ENCODE measurements around the gene PFKFB1. TPM values are rescaled to one million over a fixed set of nuclear protein-coding genes. Genes with fewer than 3 reads are reported as not detected.

Gene PFKFB1
- total and polyA plus RNA-seq, 5 donors from 2014 or later = 0.09 to 0.40 (median 0.35) TPM; not detected in 2

- peaks cover 0 to 1% (median 0%) of the 10 kb centered on the region in 7 donors for H3K9me3 Mint-ChIP-seq
- H3K27me3 Mint-ChIP-seq = no peaks in the 10 kb centered on the region
- H3K27ac ChIP-seq (ENCODE audit: insufficient read depth, low read length, poor library complexity, severe bottlenecking) = no peak overlapping the region
- no peak for ATAC-seq (ENCODE audit: low read depth in 2 of 2)
- H3K4me3 Mint-ChIP-seq = no peak overlapping the region
- no peak overlapping the region for H3K4me3 ChIP-seq (ENCODE audit: low read depth, low read length)
- no peaks in the 10 kb centered on the region for H3K36me3 Mint-ChIP-seq
- no peak overlapping the region for H3K27ac Mint-ChIP-seq
- no peaks in the 10 kb centered on the region for H3K4me1 ChIP-seq (ENCODE audit: control insufficient read depth, insufficient read depth, low read length, poor library complexity, severe bottlenecking)
- H3K9me3 ChIP-seq (ENCODE audit: control insufficient read depth in 2 of 2, low read length in 2 of 2) = no peaks in the 10 kb centered on the region
- DNase-seq = no peak
- no peaks in the 10 kb centered on the region for H3K27me3 ChIP-seq (ENCODE audit: control insufficient read depth, insufficient read depth, low read length)
- no peaks in the 10 kb centered on the region for H3K36me3 ChIP-seq (ENCODE audit: control insufficient read depth, insufficient read depth, low read length)
- H3K4me1 Mint-ChIP-seq = no peaks in the 10 kb centered on the region
Measured at GRCh38 chrX:55026840-55027239, 32.9 kb upstream of the PFKFB1 start.

GRCh38 chrX:55026143-55026542 is 32.2 kb upstream of the PFKFB1 start:
- H3K4me1 ChIP-seq (ENCODE audit: control insufficient read depth, insufficient read depth, low read length, poor library complexity, severe bottlenecking) = no peaks in the 10 kb centered on the region
- no peaks in the 10 kb centered on the region for H3K27me3 ChIP-seq (ENCODE audit: control insufficient read depth, insufficient read depth, low read length)
- no peaks in the 10 kb centered on the region for H3K9me3 ChIP-seq (ENCODE audit: control insufficient read depth in 2 of 2, low read length in 2 of 2)
- H3K4me3 ChIP-seq (ENCODE audit: low read depth, low read length) = no peak overlapping the region
- ATAC-seq (ENCODE audit: low read depth in 2 of 2) (no peak), DNase-seq (no peak)
- Mint-ChIP-seq H3K4me3 (no peak overlapping the region), H3K36me3 (no peaks in the 10 kb centered on the region), H3K9me3 (peaks cover 0 to 1% (median 0%) of the 10 kb centered on the region in 7 donors), H3K27ac (no peak overlapping the region), H3K4me1 (no peaks in the 10 kb centered on the region), H3K27me3 (no peaks in the 10 kb centered on the region)
- no peaks in the 10 kb centered on the region for H3K36me3 ChIP-seq (ENCODE audit: control insufficient read depth, insufficient read depth, low read length)
- no peak overlapping the region for H3K27ac ChIP-seq (ENCODE audit: insufficient read depth, low read length, poor library complexity, severe bottlenecking)

GRCh38 chrX:55014897-55015299 is 20.9 kb upstream of the PFKFB1 start:
- H3K27me3 Mint-ChIP-seq = no peaks in the 10 kb centered on the region
- Histone ChIP-seq H3K36me3 (ENCODE audit: control insufficient read depth, insufficient read depth, low read length) (no peaks in the 10 kb centered on the region), H3K27ac (ENCODE audit: insufficient read depth, low read length, poor library complexity, severe bottlenecking) (no peak overlapping the region), H3K9me3 (ENCODE audit: control insufficient read depth in 2 of 2, low read length in 2 of 2) (no peaks in the 10 kb centered on the region), H3K4me1 (ENCODE audit: control insufficient read depth, insufficient read depth, low read length, poor library complexity, severe bottlenecking) (no peaks in the 10 kb centered on the region), H3K4me3 (ENCODE audit: low read depth, low read length) (no peak overlapping the region), H3K27me3 (ENCODE audit: control insufficient read depth, insufficient read depth, low read length) (no peaks in the 10 kb centered on the region)
- H3K36me3 Mint-ChIP-seq = no peaks in the 10 kb centered on the region
- H3K9me3 Mint-ChIP-seq = no peaks in the 10 kb centered on the region
- no peak overlapping the region for H3K27ac Mint-ChIP-seq
- H3K4me3 Mint-ChIP-seq = no peak overlapping the region
- DNase-seq (no peak), ATAC-seq (ENCODE audit: low read depth in 2 of 2) (no peak)
- H3K4me1 Mint-ChIP-seq = no peaks in the 10 kb centered on the region

DNA sequence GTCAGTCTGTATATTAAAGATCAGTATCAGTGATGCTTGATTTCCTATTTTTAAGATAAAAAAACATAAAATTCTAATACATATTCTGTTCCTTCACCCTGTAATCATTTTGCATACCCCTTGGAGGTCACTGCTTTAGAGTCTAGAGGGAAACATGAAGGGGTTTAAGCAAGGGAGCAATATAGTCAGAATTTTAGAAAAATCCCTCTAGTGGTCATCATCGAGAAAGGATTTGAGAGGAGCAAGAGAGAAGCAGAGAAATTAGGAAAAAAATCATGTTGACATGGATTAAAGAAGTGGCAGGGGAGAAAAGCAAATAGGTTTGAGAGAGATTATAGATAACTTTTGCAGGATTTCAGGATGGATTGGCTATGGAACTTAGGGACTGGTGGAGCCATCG is 17.3 kb upstream of the PFKFB1 start:
- no peak overlapping the region for H3K4me3 Mint-ChIP-seq
- H3K36me3 Mint-ChIP-seq = no peaks in the 10 kb centered on the region
- Histone ChIP-seq H3K27ac (ENCODE audit: insufficient read depth, low read length, poor library complexity, severe bottlenecking) (no peak overlapping the region), H3K9me3 (ENCODE audit: control insufficient read depth in 2 of 2, low read length in 2 of 2) (no peaks in the 10 kb centered on the region), H3K36me3 (ENCODE audit: control insufficient read depth, insufficient read depth, low read length) (peaks cover 4% of the 10 kb centered on the region), H3K27me3 (ENCODE audit: control insufficient read depth, insufficient read depth, low read length) (no peaks in the 10 kb centered on the region), H3K4me1 (ENCODE audit: control insufficient read depth, insufficient read depth, low read length, poor library complexity, severe bottlenecking) (no peaks in the 10 kb centered on the region), H3K4me3 (ENCODE audit: low read depth, low read length) (no peak overlapping the region)
- peaks cover 0 to 2% (median 0%) of the 10 kb centered on the region in 7 donors for H3K9me3 Mint-ChIP-seq
- H3K27ac Mint-ChIP-seq = no peak overlapping the region
- no peak for DNase-seq
- no peak for ATAC-seq (ENCODE audit: low read depth in 2 of 2)
- H3K4me1 Mint-ChIP-seq = peaks cover 0 to 3% (median 1%) of the 10 kb centered on the region in 4 donors
- no peaks in the 10 kb centered on the region for H3K27me3 Mint-ChIP-seq

DNA sequence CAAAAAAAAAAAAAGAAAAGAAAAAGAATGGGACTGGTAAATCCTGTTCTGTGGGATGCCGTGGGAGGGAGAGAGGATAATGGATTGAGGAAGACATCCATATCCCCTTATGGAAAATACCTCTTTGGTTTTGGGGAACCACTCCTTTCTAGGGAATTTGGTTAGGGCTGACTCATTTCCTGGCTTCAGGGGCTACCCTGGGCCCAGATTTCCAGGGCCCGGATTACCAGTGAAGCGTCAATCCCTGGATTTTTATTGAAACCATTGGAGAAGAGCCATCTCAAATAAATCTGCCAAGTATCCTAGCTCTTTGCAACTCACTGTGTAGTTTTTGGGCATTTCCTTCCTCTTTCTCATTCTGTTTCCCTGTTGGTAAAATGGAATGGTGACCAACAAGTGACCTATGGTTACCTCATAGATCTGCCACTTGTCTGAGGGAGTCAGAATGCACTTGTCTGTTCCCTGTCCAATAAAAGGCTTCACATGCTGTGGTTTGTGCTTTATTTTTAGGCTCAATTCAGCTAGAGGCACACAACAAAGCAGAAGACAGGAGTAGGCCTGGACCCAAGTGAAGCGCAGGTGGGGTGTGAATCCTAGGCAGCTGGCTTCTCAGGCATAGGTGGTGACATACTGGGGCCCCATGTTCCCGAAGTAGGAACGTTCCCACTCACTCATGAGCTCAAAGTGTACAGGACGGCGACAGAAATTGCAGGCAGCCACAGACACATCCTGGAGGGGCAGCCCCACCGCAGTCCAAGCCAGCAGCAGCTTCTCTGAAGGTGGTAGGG is 14.8 kb upstream of the PFKFB1 start:
- DNase-seq = no peak
- Mint-ChIP-seq H3K27ac (no peak overlapping the region), H3K9me3 (peaks cover 0 to 2% (median 0%) of the 10 kb centered on the region in 7 donors), H3K27me3 (no peaks in the 10 kb centered on the region), H3K36me3 (peaks cover 19% of the 10 kb centered on the region), H3K4me1 (peaks cover 0 to 15% (median 3%) of the 10 kb centered on the region in 4 donors), H3K4me3 (no peak overlapping the region)
- no peak overlapping the region for H3K27ac ChIP-seq (ENCODE audit: insufficient read depth, low read length, poor library complexity, severe bottlenecking)
- peaks cover 27% of the 10 kb centered on the region for H3K36me3 ChIP-seq (ENCODE audit: control insufficient read depth, insufficient read depth, low read length)
- H3K4me1 ChIP-seq (ENCODE audit: control insufficient read depth, insufficient read depth, low read length, poor library complexity, severe bottlenecking) = no peaks in the 10 kb centered on the region
- no peak overlapping the region for H3K4me3 ChIP-seq (ENCODE audit: low read depth, low read length)
- no peaks in the 10 kb centered on the region for H3K27me3 ChIP-seq (ENCODE audit: control insufficient read depth, insufficient read depth, low read length)
- H3K9me3 ChIP-seq (ENCODE audit: control insufficient read depth in 2 of 2, low read length in 2 of 2) = no peaks in the 10 kb centered on the region
- ATAC-seq (ENCODE audit: low read depth in 2 of 2) = no peak

- Mint-ChIP-seq H3K36me3 (peaks cover 19% of the 10 kb centered on the region), H3K27ac (no peak overlapping the region), H3K27me3 (no peaks in the 10 kb centered on the region), H3K4me1 (peaks cover 0 to 15% (median 4%) of the 10 kb centered on the region in 4 donors), H3K9me3 (peaks cover 0 to 2% (median 0%) of the 10 kb centered on the region in 7 donors), H3K4me3 (no peak overlapping the region)
- H3K27me3 ChIP-seq (ENCODE audit: control insufficient read depth, insufficient read depth, low read length) = no peaks in the 10 kb centered on the region
- no peak overlapping the region for H3K4me3 ChIP-seq (ENCODE audit: low read depth, low read length)
- no peak overlapping the region for H3K27ac ChIP-seq (ENCODE audit: insufficient read depth, low read length, poor library complexity, severe bottlenecking)
- ATAC-seq (ENCODE audit: low read depth in 2 of 2) (no peak), DNase-seq (no peak)
- peaks cover 27% of the 10 kb centered on the region for H3K36me3 ChIP-seq (ENCODE audit: control insufficient read depth, insufficient read depth, low read length)
- H3K9me3 ChIP-seq (ENCODE audit: control insufficient read depth in 2 of 2, low read length in 2 of 2) = no peaks in the 10 kb centered on the region
- no peaks in the 10 kb centered on the region for H3K4me1 ChIP-seq (ENCODE audit: control insufficient read depth, insufficient read depth, low read length, poor library complexity, severe bottlenecking)
Measured at GRCh38 chrX:55007656-55008055, 13.7 kb upstream of the PFKFB1 start.

GRCh38 chrX:55006827-55007621 is 13.0 kb upstream of the PFKFB1 start:
- peaks cover 0 to 19% (median 7%) of the 10 kb centered on the region in 4 donors for H3K4me1 Mint-ChIP-seq
- ATAC-seq (ENCODE audit: low read depth in 2 of 2) (no peak), DNase-seq (no peak)
- H3K4me3 Mint-ChIP-seq = no peak overlapping the region
- H3K27me3 ChIP-seq (ENCODE audit: control insufficient read depth, insufficient read depth, low read length) = no peaks in the 10 kb centered on the region
- H3K4me3 ChIP-seq (ENCODE audit: low read depth, low read length) = no peak overlapping the region
- H3K9me3 ChIP-seq (ENCODE audit: control insufficient read depth in 2 of 2, low read length in 2 of 2) = no peaks in the 10 kb centered on the region
- no peak overlapping the region for H3K27ac Mint-ChIP-seq
- H3K27me3 Mint-ChIP-seq = no peaks in the 10 kb centered on the region
- no peak overlapping the region for H3K27ac ChIP-seq (ENCODE audit: insufficient read depth, low read length, poor library complexity, severe bottlenecking)
- no peaks in the 10 kb centered on the region for H3K4me1 ChIP-seq (ENCODE audit: control insufficient read depth, insufficient read depth, low read length, poor library complexity, severe bottlenecking)
- peaks cover 27% of the 10 kb centered on the region for H3K36me3 ChIP-seq (ENCODE audit: control insufficient read depth, insufficient read depth, low read length)
- H3K9me3 Mint-ChIP-seq = peaks cover 0 to 2% (median 0%) of the 10 kb centered on the region in 7 donors
- peaks cover 22% of the 10 kb centered on the region for H3K36me3 Mint-ChIP-seq
